ENCODE measurements around the gene S100A6.
"Not testable (repeated sequence)": the region's sequence is repeated elsewhere in the genome, so short reads cannot be mapped to it uniquely, and the experiment has no call there.

The S100A6 gene

DNA sequence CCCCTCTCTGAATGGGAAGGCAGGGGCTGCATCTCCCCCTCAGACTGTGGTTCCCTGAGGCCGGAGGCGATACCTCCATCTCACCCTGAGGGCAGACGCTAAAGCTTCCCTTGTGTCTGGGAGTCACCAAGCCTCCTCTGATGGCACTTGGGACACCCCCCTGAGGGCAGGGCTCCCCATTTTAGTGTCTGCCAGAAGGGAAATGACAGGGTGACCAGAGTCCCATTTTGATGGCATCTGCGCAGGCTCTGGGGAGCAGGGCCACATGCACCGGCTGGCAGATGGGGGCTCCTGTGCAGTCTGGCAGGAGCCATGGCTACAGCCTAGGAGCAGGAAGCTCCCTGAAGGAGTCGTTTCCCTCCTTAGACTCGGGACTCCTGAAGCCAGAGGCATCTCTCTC is 28.2 kb upstream of the S100A6 start:
- no peak for DNase-seq (ENCODE audit: low read depth in 2 of 2)

- no peak for DNase-seq (ENCODE audit: low read depth in 2 of 2)
Measured at GRCh38 chr1:153563483-153563901, 27.7 kb upstream of the S100A6 start.

DNA sequence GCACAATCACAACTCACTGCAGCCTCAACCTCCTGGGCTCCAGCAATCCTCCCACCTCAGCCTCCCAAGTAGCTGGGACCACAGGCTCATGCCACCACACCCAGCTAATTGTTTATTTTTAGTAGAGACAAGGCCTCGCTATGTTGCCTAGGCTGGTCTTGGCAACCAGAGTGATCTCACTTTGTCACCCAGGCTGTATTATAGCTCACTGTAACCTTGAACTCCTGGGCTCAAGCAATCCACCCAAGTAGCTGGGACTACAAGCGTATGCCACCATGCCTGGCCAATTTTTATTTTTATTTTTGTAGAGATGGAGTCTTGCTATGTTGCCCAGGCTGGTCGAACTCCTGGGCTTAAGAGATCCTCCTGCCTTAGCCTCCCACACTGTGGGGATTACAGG is 26.2 kb upstream of the S100A6 start:
- DNase-seq (ENCODE audit: low read depth in 2 of 2) = not testable (repeated sequence)

DNA sequence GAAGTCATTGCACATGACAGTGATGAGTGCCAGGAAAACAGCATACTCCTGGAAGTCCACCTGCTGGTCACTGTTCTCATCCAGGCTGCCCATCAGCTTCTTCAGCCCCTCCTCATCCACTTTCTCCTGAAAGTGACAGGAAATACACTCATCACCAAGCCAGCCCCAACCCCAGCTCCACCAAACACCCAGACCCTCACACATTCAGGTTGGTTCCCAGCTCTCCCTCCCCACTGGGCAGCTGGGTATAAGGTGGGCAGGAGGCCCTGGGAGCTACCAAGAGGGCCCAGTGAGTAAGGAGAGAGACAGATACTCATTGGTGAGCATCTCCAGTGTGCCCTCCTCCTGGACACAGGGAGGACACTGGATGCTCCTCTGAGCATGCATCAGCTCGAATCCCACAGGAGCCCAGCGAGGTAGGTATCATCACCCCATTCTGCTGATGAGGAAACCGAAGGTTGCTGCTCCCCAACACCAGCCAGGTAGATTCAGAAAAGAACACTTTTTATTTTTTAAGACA is 25.7 kb upstream of the S100A6 start:
- DNase-seq (ENCODE audit: low read depth in 2 of 2) = no peak

DNA sequence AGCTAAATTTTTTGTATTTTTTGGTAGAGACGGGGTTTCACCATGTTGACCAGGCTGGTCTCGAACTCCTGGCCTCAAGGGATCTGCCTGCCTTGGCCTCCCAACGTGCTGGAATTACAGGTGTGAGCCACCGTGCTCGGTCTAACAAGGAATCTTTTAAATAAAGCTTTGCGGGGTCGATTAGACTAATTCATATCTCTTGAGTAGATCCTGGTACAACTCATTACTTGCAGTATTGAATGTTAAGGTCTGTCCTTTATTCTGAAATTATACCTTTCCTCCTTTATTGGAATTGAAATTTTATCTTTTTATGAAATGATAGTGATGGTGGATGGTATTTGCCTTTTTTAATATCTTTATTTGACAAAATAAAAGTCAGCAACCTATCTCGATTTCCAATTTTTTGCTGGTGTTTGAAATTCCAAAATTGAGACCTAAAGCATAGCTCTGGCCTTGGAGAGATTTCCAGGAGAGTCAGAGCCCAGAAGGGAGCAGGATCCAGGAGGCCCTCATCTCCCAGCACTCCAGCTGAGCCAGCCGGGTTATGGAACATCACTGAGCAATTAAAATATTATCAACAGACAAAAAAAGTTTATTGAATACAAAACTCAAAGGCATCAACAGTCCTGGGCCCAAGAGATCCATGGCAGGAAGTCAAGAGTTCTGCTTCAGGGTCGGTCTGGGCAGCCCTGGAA is 25.1 kb upstream of the S100A6 start:
- no peak for DNase-seq (ENCODE audit: low read depth in 2 of 2)

DNA sequence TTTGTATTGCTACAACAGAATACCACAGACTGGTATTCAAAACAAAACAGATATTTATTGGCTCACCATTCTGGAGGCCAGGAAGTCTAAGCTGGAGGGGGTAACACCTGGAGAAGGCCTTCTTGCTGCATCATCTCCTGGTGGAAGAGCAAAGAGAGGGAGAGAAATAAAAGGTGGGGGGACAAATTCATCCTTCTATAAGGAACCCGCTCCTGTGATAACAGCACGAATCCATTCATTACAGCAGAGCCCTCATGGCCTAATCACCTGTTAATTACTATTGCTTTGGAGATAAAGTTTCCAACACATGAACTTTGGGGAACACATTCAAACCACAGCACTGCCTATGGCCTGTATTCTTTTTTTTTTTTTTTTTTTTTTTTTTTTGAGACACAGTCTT is 24.4 kb upstream of the S100A6 start:
- DNase-seq (ENCODE audit: low read depth in 2 of 2) = no peak

DNA sequence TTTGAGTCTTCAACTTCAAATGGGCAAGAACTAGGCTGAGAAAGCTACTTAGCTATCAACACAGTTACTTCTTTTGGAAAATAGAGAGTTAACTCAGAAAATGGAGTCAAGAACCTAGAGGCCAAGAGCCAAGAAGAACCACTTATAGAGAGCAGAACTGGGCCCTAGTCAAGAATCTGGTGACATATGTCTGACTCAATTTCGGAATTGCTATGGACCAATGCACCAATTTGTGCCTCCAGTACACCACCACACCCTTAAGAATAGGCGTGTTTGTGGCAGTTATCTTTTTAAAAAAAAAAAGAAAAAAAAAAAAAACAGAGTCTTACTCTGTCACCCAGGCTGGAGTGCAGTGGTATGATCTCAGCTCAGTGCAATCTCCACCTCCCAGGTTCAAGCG is 22.1 kb upstream of the S100A6 start:
- no peak for DNase-seq (ENCODE audit: low read depth in 2 of 2)

GRCh38 chr1:153556348-153556747 is 20.6 kb upstream of the S100A6 start:
- DNase-seq (ENCODE audit: low read depth in 2 of 2) = no peak

DNA sequence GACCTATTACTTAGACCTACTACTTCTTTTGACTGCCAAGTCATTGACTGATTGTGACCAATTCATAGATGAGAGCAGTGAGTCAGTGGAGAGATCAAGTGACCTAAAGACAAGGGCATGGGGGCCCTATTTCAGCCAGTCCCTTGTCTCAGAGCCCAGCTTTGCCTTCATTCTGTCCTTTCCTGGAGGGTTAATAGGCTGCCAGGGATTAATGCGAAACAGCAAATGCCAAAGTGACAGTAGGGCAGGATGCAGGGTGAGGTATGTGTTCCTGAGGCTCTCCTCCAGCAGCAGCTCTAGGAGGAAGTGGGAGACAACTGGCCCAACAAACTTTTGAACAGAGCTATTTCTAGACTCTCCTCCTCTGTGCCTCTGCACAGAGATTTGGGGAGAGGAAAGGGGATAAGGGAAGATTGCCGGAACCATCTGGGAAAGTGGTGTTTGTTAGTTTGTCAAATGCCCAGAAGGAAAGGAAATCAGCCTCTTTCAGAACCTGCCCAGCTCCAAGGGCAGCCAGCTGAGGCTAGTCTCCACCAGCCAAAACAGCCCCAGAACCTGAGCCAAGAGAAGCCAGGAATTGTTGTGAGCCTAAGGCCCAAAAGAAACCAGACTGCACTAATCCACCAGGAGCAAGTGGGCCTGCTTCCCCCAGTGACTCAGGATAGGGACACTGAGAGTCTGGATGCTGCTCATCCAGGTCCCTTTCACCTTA is 18.2 kb upstream of the S100A6 start:
- DNase-seq (ENCODE audit: low read depth in 2 of 2) = no peak

DNA sequence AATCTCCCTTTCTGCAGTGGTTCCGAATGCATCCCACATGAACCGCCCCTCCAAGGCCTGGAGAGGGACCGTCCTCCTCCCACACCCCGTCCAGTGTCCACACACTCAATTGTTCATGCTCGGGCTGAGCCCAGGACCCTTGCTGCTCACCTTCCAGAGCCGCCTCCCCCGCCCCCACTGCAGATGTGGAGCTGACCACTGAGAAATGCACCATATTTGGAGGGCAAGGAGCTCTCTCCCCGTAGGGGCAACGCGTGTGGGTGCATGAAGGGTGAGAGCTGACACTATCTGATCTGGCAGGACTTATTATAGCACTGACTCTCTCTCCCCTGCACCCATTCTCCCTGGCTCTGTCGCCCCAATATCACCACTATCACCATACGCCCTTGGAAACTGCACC is 17.3 kb upstream of the S100A6 start:
- DNase-seq (ENCODE audit: low read depth in 2 of 2) = no peak

DNA sequence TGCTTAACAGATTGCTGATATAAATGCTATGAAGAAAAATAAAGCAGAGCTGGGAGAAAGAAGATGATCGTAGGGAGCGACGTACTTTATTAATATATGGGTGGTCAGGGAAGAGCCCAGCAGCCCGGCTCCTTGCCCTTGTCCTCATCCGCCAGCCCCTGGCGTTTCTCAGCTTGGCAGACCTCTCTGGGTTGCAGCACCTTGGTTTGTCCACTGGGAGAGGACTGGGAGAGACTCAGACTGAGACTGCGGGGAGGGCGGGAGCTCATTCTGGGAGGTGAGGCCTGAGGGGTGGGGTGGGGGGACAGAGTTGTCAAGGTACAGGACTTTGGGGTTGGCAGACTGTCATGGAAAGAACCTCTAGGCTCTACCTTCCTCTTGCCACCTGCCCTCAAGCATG is 16.5 kb upstream of the S100A6 start:
- no peak for DNase-seq (ENCODE audit: low read depth in 2 of 2)

DNA sequence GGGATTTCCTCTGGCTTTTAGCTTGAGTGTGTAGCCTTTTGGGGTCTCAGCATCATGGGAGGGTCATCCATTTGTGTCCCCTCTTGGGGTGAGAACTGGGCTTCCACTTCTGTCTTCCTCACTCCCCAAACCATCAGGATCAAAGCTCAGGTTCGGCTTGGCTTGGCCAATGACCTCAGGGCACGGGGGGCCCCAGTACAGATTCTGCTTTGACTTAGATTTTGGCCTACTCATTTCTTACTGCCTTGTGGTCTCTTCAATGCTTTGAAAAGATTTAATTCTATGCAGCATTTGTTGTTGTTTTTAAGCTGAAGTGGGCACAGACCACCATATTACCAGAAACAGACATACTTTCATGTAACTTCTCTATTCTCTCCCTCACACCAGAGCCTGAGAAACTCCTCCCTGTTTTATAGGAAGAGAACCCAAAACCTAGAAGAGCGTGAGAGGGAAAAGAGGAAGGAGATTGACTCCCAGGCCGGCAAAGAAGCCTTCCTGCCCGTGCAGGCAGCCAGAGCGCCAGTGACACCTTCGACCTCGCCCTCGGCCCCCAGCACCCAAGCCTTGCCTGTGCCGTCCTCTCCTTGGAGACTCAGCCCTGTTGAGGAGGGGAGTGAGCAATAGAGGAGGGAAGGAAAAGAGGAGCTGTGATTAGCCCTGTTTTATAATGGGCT is 15.2 kb upstream of the S100A6 start:
- DNase-seq (ENCODE audit: low read depth in 2 of 2) = no peak

DNA sequence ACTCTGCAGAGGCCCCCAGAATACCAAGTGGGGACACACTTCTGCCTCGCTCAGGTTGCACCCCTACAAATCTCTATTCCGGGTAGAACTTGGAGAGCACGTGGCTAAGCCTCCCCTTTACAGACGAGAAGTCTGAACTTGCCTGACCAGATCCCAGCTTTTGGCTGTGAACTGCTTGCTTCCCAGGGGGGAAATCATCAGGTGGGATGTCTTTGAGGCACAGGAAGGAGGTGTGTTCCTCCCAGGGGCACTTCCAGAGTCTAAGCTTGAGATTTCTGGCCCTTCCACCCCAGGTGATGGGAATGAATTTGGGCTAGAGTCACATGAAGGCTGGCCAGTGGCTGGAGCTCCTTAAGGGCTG is 14.6 kb upstream of the S100A6 start:
- no peak for DNase-seq (ENCODE audit: low read depth in 2 of 2)

- DNase-seq (ENCODE audit: low read depth in 2 of 2) = no peak
Measured at GRCh38 chr1:153549741-153550397, 14.1 kb upstream of the S100A6 start.

GRCh38 chr1:153548722-153549688 is 13.2 kb upstream of the S100A6 start, which contains the start of gene S100A3:
Gene S100A3 (minus strand): TSS chr1:153549258. CDS start chr1:153548485, 773 bp downstream.
- DNase-seq (ENCODE audit: low read depth in 2 of 2) = no peak

GRCh38 chr1:153547560-153548551 is 12.1 kb upstream of the S100A6 start:
- DNase-seq (ENCODE audit: low read depth in 2 of 2) = no peak

DNA sequence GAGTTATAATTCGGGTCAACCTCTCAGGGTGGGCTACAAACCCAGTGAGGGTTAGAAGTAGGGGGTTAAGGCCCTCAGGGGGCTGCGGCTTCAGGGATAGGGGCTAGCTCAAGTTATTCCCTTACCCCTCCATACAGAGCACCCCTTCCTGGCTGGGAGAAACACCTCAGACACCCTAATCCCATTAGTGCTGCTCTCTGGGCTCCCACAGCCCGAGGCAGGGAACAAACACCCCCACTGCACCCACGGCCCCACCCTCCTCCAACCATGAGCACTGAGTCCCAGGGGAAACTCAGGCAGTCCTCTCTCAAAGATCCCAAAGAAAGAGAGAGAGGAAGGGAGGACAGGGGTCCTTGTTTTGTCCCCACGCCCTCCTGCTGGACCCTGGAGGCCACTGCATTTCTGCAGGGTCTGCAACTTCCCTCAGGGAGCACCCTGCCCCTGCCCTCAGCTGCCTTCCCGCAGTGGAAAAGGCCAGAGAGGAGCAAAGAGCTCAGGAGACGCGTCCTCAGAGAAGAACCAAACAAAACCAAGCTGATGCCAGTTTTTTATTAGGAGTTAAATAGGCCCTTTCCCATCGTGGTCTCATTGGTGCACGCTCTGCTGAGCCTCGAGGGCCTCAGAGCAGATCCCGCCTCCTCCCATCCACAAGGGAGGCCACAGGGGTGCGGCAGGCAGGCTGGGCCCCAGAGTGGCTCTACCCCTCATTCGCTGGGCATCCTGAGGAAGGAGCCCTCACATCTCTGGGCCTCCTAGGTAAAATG is 11.2 kb upstream of the S100A6 start:
- no peak for DNase-seq (ENCODE audit: low read depth in 2 of 2)

DNA sequence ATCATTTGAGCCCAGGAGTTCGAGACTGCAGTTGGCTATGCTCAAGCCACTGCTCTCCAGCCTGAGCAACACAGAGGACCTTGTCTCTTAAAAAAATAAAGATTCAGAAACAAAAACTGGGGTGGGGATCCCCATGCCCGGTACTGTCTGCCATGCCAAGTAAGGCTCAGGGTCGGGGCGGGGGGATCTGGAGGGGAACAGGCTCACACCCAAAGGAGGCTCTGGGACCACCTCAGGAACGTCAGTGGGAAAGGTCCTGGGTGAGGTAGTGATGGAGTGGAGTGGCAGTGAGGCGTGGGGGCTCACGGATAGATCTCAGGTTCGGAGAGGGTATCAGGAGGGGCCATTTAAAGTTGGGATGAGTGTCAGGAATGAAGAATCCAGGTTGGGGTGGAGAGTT is 10.6 kb upstream of the S100A6 start:
- DNase-seq (ENCODE audit: low read depth in 2 of 2) = no peak

Measured in stimulated activated CD8-positive, alpha-beta memory T cell treated with anti-CD3 and anti-CD28 coated beads, Interleukin-15, amount 100 ng/mL, for 48 hours (primary cell).